Caco-2 (cell line): ENCODE results near the gene SLC25A21. TPM values are rescaled to one million over a fixed set of nuclear protein-coding genes. Genes with fewer than 3 reads are reported as not detected.

Source experiments
- BruUV-seq: library from RNA; stranded (reverse); fragments of 400-500 nt; replicated peaks from 2 replicates; lab custom pipeline; 2021; lab: Mats Ljungman, UMichigan
- CTCF ChIA-PET: fragments of 300-600 bp; sonication (Branson Sonifier 250); formaldehyde crosslinking; loops from one replicate; lab custom pipeline; 2022; ENCODE audit warnings: antibody characterized with exemption; lab: Charles Lee
- POLR2A ChIA-PET: fragments of 300-600 bp; sonication (Branson Sonifier 250); formaldehyde crosslinking; loops from one replicate; lab custom pipeline; 2022; ENCODE audit warnings: antibody characterized with exemption; lab: Charles Lee
- DNase-seq, 2 experiments: peaks; one replicate each; pipeline versions ENCODE4 v3.0.0 to v3.0.0-alpha.2; 2020 to 2022
- H3K27me3 ChIP-seq: replicated peaks from 2 replicates; pipeline ENCODE4 v1.6.0; 2011; ENCODE audit warnings: low read length; ENCODE audit not compliant: control insufficient read depth, insufficient read depth
- H3K36me3 ChIP-seq: 2 replicates; pipeline ENCODE4 v1.5.1; 2011; ENCODE audit warnings: low read length; ENCODE audit not compliant: control insufficient read depth, insufficient read depth
- H3K4me1 ChIP-seq: fragments of 250-450 bp; sonication (Bioruptor Pico); 2 replicates; pipeline ENCODE4 v1.5.1; 2020; ENCODE audit warnings: mild to moderate bottlenecking
- H3K4me3 ChIP-seq: 2 replicates; pipeline ENCODE4 v1.5.1; 2011; ENCODE audit warnings: low read depth, mild to moderate bottlenecking, control low read depth, low read length
- H3K9me3 ChIP-seq: fragments of 250-450 bp; sonication (Bioruptor Pico); 2 replicates; pipeline ENCODE4 v1.5.1; 2020; ENCODE audit warnings: mild to moderate bottlenecking, moderate library complexity
- H3K27ac Mint-ChIP-seq: one replicate; pipeline ENCODE4 v1.8.0; 2022; ENCODE audit warnings: mixed read lengths; ENCODE audit not compliant: unreplicated experiment
- H3K27me3 Mint-ChIP-seq: one replicate; pipeline ENCODE4 v1.8.0; 2022; ENCODE audit warnings: mixed read lengths; ENCODE audit not compliant: insufficient read depth, unreplicated experiment
- H3K36me3 Mint-ChIP-seq: one replicate; pipeline ENCODE4 v1.8.0; 2022; ENCODE audit warnings: mild to moderate bottlenecking, mixed read lengths; ENCODE audit not compliant: insufficient read depth, unreplicated experiment
- H3K4me1 Mint-ChIP-seq: one replicate; pipeline ENCODE4 v1.8.0; 2022; ENCODE audit warnings: low read depth, mixed read lengths; ENCODE audit not compliant: unreplicated experiment
- H3K4me3 Mint-ChIP-seq: one replicate; pipeline ENCODE4 v1.8.0; 2022; ENCODE audit warnings: mild to moderate bottlenecking, moderate library complexity, mixed read lengths; ENCODE audit not compliant: unreplicated experiment
- H3K9me3 Mint-ChIP-seq: one replicate; pipeline ENCODE4 v1.8.0; 2022; ENCODE audit warnings: mixed read lengths; ENCODE audit not compliant: unreplicated experiment
- CTCF ChIP-seq, 2 experiments: fragments of 200-600 bp in 1 of 2; IDR thresholded peaks; 1 replicate in 1 of 2; 2 replicates in 1 of 2; pipeline versions ENCODE4 v1.5.1 to v1.8.0; 2011 to 2022; ENCODE audit warnings: antibody characterized with exemption in 1 of 2, control low read depth in 1 of 2, inconsistent platforms in 1 of 2, low read depth in 1 of 2, low read length in 1 of 2, mild to moderate bottlenecking in 1 of 2, moderate library complexity in 1 of 2; ENCODE audit not compliant: insufficient read depth in 1 of 2, severe bottlenecking in 1 of 2, unreplicated experiment in 1 of 2
- intact Hi-C: fragments of 100-400 bp; cut with micrococcal nuclease; formaldehyde crosslinking; loops from one replicate; pipeline ENCODE4 v1.10.0; 2022; ENCODE audit not compliant: unreplicated experiment
- total RNA-seq: library from RNA; stranded (reverse); gene quantifications from 2 replicates; pipeline ENCODE4 v1.2.3, GENCODE V29; 2022

SLC25A21 gene
- total RNA-seq, 1 experiment from 2014 or later: 3.2 TPM

- no peaks in the 10 kb centered on the region; the same call in 1 of the 2 replicates for H3K27me3 ChIP-seq
- H3K27me3 Mint-ChIP-seq: no peaks in the 10 kb centered on the region
- H3K4me3 Mint-ChIP-seq: no peak overlapping the region
- TF ChIP-seq CTCF (IDR thresholded peaks at IDR 0.05; ENCODE audit: insufficient read depth in 1 of 2, low read depth in 1 of 2, low read length in 1 of 2, severe bottlenecking in 1 of 2, unreplicated experiment in 1 of 2): no peak
- no peak overlapping the region for H3K27ac Mint-ChIP-seq
- no peak for DNase-seq
- H3K4me1 ChIP-seq: 0 out of 2 replicates have a peak, but pooled peaks cover 4% of the 10 kb centered on the region
- POLR2A ChIA-PET: no interaction called here
- no peak overlapping the region for H3K4me3 ChIP-seq
- CTCF ChIA-PET: interaction anchor here (0.5 to 1.4 kb wide), 3 partner anchors 96 to 500 kb away, joined by 3 to 10 read pairs (median 5); no protein-coding TSS in a partner anchor
- H3K4me1 Mint-ChIP-seq: peaks cover 6% of the 10 kb centered on the region
- intact Hi-C loops: loop anchor here (2.0 kb wide), 2 partner anchors 49 to 121 kb away; no protein-coding TSS in a partner anchor
- H3K9me3 Mint-ChIP-seq: no peaks in the 10 kb centered on the region
- H3K36me3 Mint-ChIP-seq: no peaks in the 10 kb centered on the region
- H3K9me3 ChIP-seq: no peaks in the 10 kb centered on the region
- H3K36me3 ChIP-seq: no peaks in the 10 kb centered on the region
- BruUV-seq: no TSS peak
Measured at GRCh38 chr14:36649872-36650650, 522.3 kb downstream of the SLC25A21 start.

- Mint-ChIP-seq H3K27me3 (no peaks in the 10 kb centered on the region), H3K36me3 (no peaks in the 10 kb centered on the region), H3K27ac (peak overlapping the region; percentile 85), H3K4me1 (peaks cover 6% of the 10 kb centered on the region), H3K9me3 (no peaks in the 10 kb centered on the region), H3K4me3 (peak overlapping the region; percentile 92)
- Histone ChIP-seq H3K36me3 (no peaks in the 10 kb centered on the region), H3K4me1 (0 out of 2 replicates have a peak, but pooled peaks cover 4% of the 10 kb centered on the region), H3K4me3 (peak overlapping the region; percentile 59), H3K9me3 (no peaks in the 10 kb centered on the region), H3K27me3 (no peaks in the 10 kb centered on the region; the same call in 1 of the 2 replicates)
- intact Hi-C loops: loop anchor here (1.0 to 2.0 kb wide), 3 partner anchors 123 to 502 kb away; no protein-coding TSS in a partner anchor
- ChIA-PET POLR2A (interaction anchor here (0.5 to 0.9 kb wide), 2 partner anchors 99 to 294 kb away, joined by 4 to 19 read pairs; no protein-coding TSS in a partner anchor), CTCF (interaction anchor here (0.5 to 2.7 kb wide), 24 partner anchors 8 to 549 kb away, joined by 3 to 69 read pairs (median 4); partner anchors contain the start of genes MIPOL1 and PAX9)
- peak; percentile 71 to 72 for TF ChIP-seq CTCF (IDR thresholded peaks at IDR 0.05; ENCODE audit: insufficient read depth in 1 of 2, low read depth in 1 of 2, low read length in 1 of 2, severe bottlenecking in 1 of 2, unreplicated experiment in 1 of 2)
- BruUV-seq: TSS peak; percentile 22
- DNase-seq: peak; percentile 71 to 81
Measured at GRCh38 chr14:36647824-36648753, 524.3 kb downstream of the SLC25A21 start.
